Activated CD8-positive, alpha-beta memory T cell treated with anti-CD3 and anti-CD28 coated beads, Interleukin-2, amount 50 U/mL, for 1 hour (primary cell): Measurements from ENCODE around the gene GZF1.

Experiments
- DNase-seq: peaks from one replicate; pipeline ENCODE4 v3.0.0-alpha.2; 2020; ENCODE audit errors: extremely low read depth

The GZF1 gene

DNA sequence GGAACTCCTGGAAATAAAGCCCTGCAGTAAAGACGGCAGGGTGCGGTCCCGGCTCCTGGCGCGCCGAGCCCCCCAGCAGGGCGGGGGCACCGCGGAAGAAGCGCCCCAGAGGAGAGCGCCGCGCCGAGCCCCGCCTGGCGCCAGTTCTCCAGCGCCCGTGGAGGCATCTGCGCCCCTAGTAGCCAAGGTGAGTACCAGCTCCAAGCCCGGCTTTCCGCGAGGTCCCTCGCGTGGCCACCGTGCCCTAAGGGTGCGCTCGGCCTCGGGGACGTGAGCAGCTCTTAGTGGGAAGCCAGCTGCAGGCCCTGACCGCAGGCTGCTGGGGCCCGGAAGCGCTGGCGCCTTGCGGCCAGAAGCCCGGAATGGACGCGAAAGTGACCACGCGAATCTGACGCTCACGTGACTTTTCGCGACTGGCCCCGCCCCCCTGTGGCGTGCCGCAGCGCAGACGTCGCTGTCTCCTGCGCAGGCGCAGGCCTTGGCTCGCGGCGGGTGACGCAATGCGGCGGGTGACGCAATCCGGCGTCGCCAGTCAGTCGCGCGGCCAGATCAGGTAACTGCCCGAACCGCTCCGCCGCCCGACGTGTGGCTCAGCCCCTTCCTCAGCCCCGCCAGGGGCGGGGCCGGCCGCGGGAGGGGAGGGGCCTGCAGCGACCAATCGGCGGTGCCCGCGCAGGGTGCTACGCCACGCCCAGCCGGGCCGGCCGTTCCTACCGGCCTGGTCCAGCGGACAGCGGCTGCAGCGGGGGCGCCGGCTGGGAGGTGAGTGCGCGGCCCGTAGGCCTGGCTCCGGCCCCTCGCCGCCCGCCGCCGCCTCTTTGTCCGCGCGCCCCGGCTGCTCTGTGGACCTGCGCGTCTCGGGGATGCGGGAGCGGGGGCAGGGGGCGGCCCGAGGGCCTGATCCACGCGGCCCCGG lies at the start of gene GZF1:
Gene GZF1 (plus strand): TSS at position 707 of the 916 bp plus-strand sequence. CDS start 2,202 bp downstream, outside the sequence.
- DNase-seq, result peak; percentile 90

- no peak for DNase-seq
Measured at GRCh38 chr20:23313271-23313670, 48.7 kb upstream of the GZF1 start.

- DNase-seq, result no peak
Measured at GRCh38 chr20:23314699-23315098, 47.3 kb upstream of the GZF1 start.

DNA sequence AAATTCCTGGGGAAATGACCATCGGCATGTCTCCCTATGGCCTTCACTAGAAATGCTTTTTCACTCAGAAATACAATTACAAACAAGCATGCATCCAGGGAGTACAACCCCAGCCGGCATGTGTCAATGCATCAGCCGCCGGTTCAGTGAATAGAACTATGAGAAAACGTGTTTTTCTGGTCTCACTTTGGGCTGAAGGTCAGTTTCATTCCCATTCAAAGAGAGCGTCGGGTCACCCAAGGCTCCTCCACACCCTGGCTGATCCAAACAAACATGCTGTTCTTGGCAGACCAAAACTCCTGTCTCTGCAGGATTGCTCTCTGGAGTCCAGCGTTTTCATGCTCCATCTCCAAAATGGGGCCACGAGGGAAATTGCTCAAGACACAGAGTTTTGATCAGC lies 46.9 kb upstream of the GZF1 start:
- DNase-seq, result no peak

DNA sequence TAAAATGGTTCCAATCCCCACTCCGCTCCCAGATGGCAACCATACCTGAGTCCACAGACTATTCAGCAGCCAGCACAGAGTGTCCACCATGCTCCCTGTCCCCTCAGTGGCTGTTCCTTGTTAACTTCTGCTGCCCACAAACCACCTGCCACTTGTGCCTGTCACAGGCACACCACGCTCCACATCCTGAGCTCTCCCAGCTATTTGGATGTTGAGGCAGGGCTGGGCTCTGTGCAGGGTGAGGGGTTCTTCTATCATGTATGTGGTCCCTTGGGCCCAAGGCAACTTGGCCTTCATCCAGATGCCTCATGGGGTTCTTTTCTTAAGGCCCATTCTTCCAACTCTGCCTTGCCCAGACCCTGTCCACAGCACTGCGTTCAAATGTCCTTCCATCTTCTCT lies 45.4 kb upstream of the GZF1 start:
- DNase-seq, result no peak

DNA sequence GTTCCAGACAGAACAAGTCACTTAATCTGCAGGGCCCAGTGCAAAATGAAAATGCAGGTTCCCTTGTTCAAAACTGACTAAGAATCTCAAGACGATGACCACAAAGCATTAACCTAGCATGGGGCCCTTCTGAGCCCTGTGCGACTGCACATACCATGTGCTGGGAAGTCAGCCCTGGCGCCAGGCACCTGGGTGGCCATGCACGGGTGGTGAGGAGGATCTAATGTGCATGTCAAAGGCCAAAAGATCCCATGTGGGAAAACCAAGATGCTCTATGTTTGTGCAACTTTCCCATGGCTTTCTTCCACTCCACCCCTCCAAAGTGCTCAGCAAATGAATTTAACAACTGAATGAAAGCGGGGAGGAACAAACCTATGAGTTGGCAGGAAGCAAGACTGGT lies 44.9 kb upstream of the GZF1 start:
- DNase-seq, result no peak

DNA sequence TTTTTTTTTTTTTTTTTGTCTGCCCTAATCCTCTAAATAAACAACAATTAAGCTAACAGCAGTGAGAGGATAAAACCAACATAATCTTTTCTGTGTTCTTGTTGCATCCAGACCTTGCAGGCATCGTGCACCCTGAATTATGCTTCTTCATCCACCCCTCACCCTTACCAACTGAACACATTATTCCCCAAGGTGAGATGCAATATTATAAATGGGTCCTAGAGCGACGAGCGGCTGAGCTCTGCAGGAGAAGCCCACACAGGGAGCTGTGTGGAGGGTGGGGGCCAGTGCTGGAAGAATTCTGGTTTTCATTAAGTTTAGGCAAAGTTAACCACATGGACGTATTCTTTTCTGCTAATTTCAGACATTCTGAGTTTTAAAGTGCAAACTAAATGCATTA lies 43.6 kb upstream of the GZF1 start:
- DNase-seq, result no peak

DNA sequence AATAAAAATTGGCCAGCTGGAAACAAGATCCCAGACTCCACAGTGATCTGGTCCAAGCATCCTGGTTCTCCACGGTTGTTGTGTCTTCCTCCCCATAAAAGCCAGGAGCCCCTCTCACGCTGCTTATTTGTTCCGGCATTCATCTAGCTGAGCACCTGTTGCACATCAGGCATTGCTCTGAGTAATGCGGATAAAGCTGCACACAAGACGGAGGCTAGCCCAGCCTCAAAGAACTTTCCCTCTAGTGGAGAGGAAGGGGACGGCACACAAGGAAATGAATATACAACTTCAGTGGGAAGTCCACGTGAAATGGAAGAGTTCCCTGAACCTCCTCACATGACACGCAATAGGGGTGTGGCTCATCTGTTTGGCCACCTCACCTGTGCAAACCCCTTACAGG lies 41.7 kb upstream of the GZF1 start:
- DNase-seq, result no peak

- no peak for DNase-seq
Measured at GRCh38 chr20:23325107-23325506, 36.9 kb upstream of the GZF1 start.

- no peak for DNase-seq
Measured at GRCh38 chr20:23326774-23327173, 35.2 kb upstream of the GZF1 start.

GRCh38 chr20:23327617-23328333 lies 34.2 kb upstream of the GZF1 start:
- DNase-seq, result no peak

- no peak for DNase-seq
Measured at GRCh38 chr20:23331450-23332350, 30.3 kb upstream of the GZF1 start.

GRCh38 chr20:23332467-23332866 lies 29.5 kb upstream of the GZF1 start:
- DNase-seq, result no peak

- DNase-seq, result no peak
Measured at GRCh38 chr20:23334111-23334510, 27.9 kb upstream of the GZF1 start.

DNA sequence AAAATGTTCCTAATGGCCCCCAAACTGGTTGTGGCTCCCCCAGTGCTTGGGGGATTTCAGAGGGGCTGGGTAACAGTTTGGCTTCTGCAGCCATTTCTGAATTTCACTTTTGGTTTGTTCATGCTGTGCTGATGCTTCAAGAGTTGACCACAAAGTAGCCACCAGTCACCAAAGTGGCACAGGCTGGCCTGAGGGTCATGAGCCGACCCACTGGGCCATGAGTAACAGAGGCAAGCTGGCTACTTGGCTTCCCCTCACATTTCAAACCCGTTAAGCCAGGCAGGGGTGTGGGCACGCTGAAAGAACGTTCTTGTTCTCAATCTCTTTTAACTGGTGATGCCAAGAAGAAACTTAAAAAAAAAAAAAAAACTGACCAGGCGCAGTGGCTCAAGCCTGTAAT lies 26.5 kb upstream of the GZF1 start:
- no peak for DNase-seq

- no peak for DNase-seq
Measured at GRCh38 chr20:23336476-23336875, 25.5 kb upstream of the GZF1 start.

DNA sequence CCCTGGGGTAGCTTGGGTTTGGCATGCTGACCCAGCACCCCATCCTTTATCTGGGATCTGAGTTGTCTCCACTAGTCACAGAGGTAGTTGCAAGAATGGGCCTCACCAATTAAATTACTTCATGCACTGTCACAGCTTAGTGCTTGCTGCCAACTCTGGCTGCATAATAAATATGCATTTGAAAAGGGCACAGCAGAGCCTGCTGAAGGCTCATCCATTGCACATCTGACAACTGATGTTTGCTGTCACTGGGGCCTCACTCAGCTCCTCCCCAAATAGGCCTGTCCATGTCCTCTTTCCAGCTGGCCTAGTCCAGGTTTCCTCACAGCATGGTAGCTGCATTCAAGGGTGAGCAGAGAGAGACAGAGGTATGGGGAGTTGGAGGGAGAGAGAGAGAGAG lies 24.7 kb upstream of the GZF1 start:
- DNase-seq, result no peak

- no peak for DNase-seq
Measured at GRCh38 chr20:23339986-23340385, 22.0 kb upstream of the GZF1 start.

GRCh38 chr20:23340524-23340923 lies 21.5 kb upstream of the GZF1 start:
- no peak for DNase-seq

GRCh38 chr20:23341073-23341472 lies 20.9 kb upstream of the GZF1 start:
- DNase-seq, result no peak

DNA sequence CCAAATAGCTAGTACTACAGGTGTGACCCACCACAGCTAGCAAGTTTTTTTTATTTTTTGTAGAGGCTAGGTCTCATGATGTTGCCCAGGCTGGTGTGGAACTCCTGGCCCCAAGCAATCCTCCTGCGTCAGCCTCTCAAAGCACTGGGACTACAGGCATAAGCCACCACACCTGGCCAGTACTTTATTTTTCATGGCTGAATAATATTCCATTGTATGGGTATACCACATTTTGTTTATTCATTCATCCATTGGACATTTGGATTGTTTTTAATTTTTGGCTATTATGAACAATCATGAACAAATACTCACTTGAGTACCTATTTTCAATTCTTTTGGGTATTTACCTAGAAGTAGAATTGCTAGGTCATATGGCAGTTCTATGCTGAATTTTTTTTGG lies 18.4 kb upstream of the GZF1 start:
- no peak for DNase-seq

DNA sequence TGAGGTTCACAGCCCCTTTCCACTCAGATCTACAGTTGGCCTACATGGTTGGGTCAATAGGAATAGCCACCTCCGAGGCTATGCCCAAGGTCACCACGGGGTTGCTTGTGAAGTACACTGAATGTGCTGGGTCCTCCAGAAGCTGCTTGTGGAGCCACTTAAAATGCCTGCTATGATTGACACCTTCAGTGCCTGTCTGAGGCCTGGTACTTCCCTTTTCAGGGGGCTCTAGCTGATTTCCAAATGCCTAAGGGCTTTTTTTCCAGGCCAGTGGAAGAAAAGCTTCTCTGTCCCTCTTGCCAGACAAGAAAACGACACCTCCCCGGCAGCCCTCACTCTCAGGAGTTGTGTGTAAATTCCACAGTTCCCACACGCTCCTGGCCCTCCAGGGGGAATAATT lies 17.6 kb upstream of the GZF1 start:
- no peak for DNase-seq
